ENCODE data around the gene SEMA3C. TPM values are rescaled to one million over a fixed set of nuclear protein-coding genes. Genes with fewer than 3 reads are reported as not detected.

The SEMA3C gene
- total and polyA plus RNA-seq, 2 donors (not counting 1 experiment from before 2014, with no cell fraction given), result 0.06 TPM; not detected in 1

GRCh38 chr7:80825499-80825898 lies 93.4 kb downstream of the SEMA3C start:
- no peak overlapping the region for H3K27ac Mint-ChIP-seq
- no peaks in the 10 kb centered on the region for H3K27me3 Mint-ChIP-seq
- no peaks in the 10 kb centered on the region for H3K79me2 ChIP-seq (ENCODE audit: control insufficient read depth, insufficient read depth, low read length)
- ATAC-seq (ENCODE audit: low read depth), result no peak
- TF ChIP-seq CTCF (IDR thresholded peaks at IDR 0.05) (no peak), EZH2 (IDR thresholded peaks at IDR 0.05; ENCODE audit: borderline replicate concordance, insufficient read depth, low read depth, low read length, poor library complexity, severe bottlenecking) (no peak)
- H3K9ac ChIP-seq (ENCODE audit: low read length), result no peak overlapping the region
- no peaks in the 10 kb centered on the region for H3K36me3 ChIP-seq (replicated peaks in 1 of 2; ENCODE audit: control extremely low read depth in 1 of 2, control insufficient read depth in 1 of 2, extremely low read depth in 1 of 2, insufficient read depth in 2 of 2, low read length in 1 of 2)
- H3K9me3 Mint-ChIP-seq (ENCODE audit: insufficient read depth), result no peaks in the 10 kb centered on the region
- H3K4me2 ChIP-seq (replicated peaks; ENCODE audit: low read depth, low read length, poor library complexity, severe bottlenecking), result no peak overlapping the region
- DNase-seq, result no peak
- H4K20me1 ChIP-seq (ENCODE audit: control insufficient read depth, insufficient read depth, low read length, poor library complexity, severe bottlenecking), result no peaks in the 10 kb centered on the region
- H3K4me1 ChIP-seq (ENCODE audit: control insufficient read depth in 2 of 2, insufficient read depth in 2 of 2, low read length in 2 of 2), result no peaks in the 10 kb centered on the region
- no peak overlapping the region for H3K4me3 Mint-ChIP-seq
- H3K27me3 ChIP-seq (replicated peaks in 1 of 4; ENCODE audit: control extremely low read depth in 1 of 4, control insufficient read depth in 3 of 4, insufficient read depth in 4 of 4, low read length in 3 of 4), result no peaks in the 10 kb centered on the region
- no CpG with 5 or more reads among the region's 3 CpGs for WGBS (ENCODE audit: insufficient coverage)
- H3K4me3 ChIP-seq (ENCODE audit: control extremely low read depth in 1 of 5, extremely low read depth in 1 of 5, insufficient read depth in 1 of 5, low read depth in 2 of 5, low read length in 4 of 5), result no peak overlapping the region
- ChIA-PET CTCF (no interaction called here), POLR2A (no interaction called here)
- intact Hi-C loops (cut with micrococcal nuclease), result no loop called here
- no peak overlapping the region for H3K27ac ChIP-seq (ENCODE audit: low read length in 2 of 2)
- no peak overlapping the region for H2AFZ ChIP-seq (ENCODE audit: insufficient read depth, low read depth, low read length, poor library complexity, severe bottlenecking)
- no peaks in the 10 kb centered on the region for H3K9me3 ChIP-seq (ENCODE audit: control extremely low read depth in 1 of 3, control insufficient read depth in 2 of 3, insufficient read depth in 1 of 3, low read length in 2 of 3)
- H3K4me1 Mint-ChIP-seq, result no peaks in the 10 kb centered on the region

- Mint-ChIP-seq H3K27ac (no peak overlapping the region), H3K27me3 (no peaks in the 10 kb centered on the region), H3K9me3 (ENCODE audit: insufficient read depth) (no peaks in the 10 kb centered on the region), H3K4me3 (no peak overlapping the region), H3K4me1 (no peaks in the 10 kb centered on the region)
- Histone ChIP-seq H3K27ac (ENCODE audit: low read length in 2 of 2) (no peak overlapping the region), H3K4me3 (ENCODE audit: control extremely low read depth in 1 of 5, extremely low read depth in 1 of 5, insufficient read depth in 1 of 5, low read depth in 2 of 5, low read length in 4 of 5) (no peak overlapping the region), H3K9me3 (ENCODE audit: control extremely low read depth in 1 of 3, control insufficient read depth in 2 of 3, insufficient read depth in 1 of 3, low read length in 2 of 3) (no peaks in the 10 kb centered on the region), H3K27me3 (replicated peaks in 1 of 4; ENCODE audit: control extremely low read depth in 1 of 4, control insufficient read depth in 3 of 4, insufficient read depth in 4 of 4, low read length in 3 of 4) (no peaks in the 10 kb centered on the region), H3K79me2 (ENCODE audit: control insufficient read depth, insufficient read depth, low read length) (no peaks in the 10 kb centered on the region), H4K20me1 (ENCODE audit: control insufficient read depth, insufficient read depth, low read length, poor library complexity, severe bottlenecking) (no peaks in the 10 kb centered on the region), H2AFZ (ENCODE audit: insufficient read depth, low read depth, low read length, poor library complexity, severe bottlenecking) (no peak overlapping the region), H3K4me1 (ENCODE audit: control insufficient read depth in 2 of 2, insufficient read depth in 2 of 2, low read length in 2 of 2) (no peaks in the 10 kb centered on the region), H3K9ac (ENCODE audit: low read length) (no peak overlapping the region), H3K36me3 (replicated peaks in 1 of 2; ENCODE audit: control extremely low read depth in 1 of 2, control insufficient read depth in 1 of 2, extremely low read depth in 1 of 2, insufficient read depth in 2 of 2, low read length in 1 of 2) (no peaks in the 10 kb centered on the region), H3K4me2 (replicated peaks; ENCODE audit: low read depth, low read length, poor library complexity, severe bottlenecking) (no peak overlapping the region)
- TF ChIP-seq CTCF (IDR thresholded peaks at IDR 0.05), result no peak
- intact Hi-C loops (cut with micrococcal nuclease), result no loop called here
- ChIA-PET CTCF (no interaction called here), POLR2A (no interaction called here)
- DNase-seq (no peak), ATAC-seq (ENCODE audit: low read depth) (no peak)
- WGBS (ENCODE audit: insufficient coverage), result no CpG with 5 or more reads among the region's 5 CpGs
Observed at GRCh38 chr7:80824253-80824652, 94.6 kb downstream of the SEMA3C start.

Measured in B cell (primary cell).